Lower leg skin (tissue), 3 donors: ENCODE data around the gene IPO13.

Experiments
- POLR2A ChIP-seq, 2 donors: fragments of 450-650 bp; IDR thresholded peaks; one replicate each; pipeline ENCODE4 v1.6.1; 2016 to 2017; ENCODE audit warnings: antibody characterized with exemption in 2 of 2, mild to moderate bottlenecking in 1 of 2, moderate library complexity in 1 of 2
- TF ChIP-seq, protein P1 (sequence below), 3 donors: fragments of 450-650 bp; IDR thresholded peaks; one replicate each; pipeline ENCODE4 v1.5.1; 2016; ENCODE audit warnings: antibody characterized with exemption in 3 of 3, mild to moderate bottlenecking in 3 of 3, moderate library complexity in 2 of 3

GRCh38 chr1:43958351-43959255 is 11.9 kb downstream of the IPO13 start:
- TF ChIP-seq, protein P1, sequence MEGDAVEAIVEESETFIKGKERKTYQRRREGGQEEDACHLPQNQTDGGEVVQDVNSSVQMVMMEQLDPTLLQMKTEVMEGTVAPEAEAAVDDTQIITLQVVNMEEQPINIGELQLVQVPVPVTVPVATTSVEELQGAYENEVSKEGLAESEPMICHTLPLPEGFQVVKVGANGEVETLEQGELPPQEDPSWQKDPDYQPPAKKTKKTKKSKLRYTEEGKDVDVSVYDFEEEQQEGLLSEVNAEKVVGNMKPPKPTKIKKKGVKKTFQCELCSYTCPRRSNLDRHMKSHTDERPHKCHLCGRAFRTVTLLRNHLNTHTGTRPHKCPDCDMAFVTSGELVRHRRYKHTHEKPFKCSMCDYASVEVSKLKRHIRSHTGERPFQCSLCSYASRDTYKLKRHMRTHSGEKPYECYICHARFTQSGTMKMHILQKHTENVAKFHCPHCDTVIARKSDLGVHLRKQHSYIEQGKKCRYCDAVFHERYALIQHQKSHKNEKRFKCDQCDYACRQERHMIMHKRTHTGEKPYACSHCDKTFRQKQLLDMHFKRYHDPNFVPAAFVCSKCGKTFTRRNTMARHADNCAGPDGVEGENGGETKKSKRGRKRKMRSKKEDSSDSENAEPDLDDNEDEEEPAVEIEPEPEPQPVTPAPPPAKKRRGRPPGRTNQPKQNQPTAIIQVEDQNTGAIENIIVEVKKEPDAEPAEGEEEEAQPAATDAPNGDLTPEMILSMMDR (IDR thresholded peaks at IDR 0.05), result no peak
- no peak for TF ChIP-seq POLR2A (IDR thresholded peaks at IDR 0.05)
